Superior temporal gyrus (tissue), 1 donor: ENCODE data around the gene BRD9.
"Not testable (repeated sequence)": the region's sequence is repeated elsewhere in the genome, so short reads cannot be mapped to it uniquely, and the experiment has no call there.

Experiments used
- DNase-seq: peaks from one replicate; pipeline ENCODE4 v3.0.0-alpha.2; 2016; ENCODE audit errors: extremely low spot score

Gene BRD9

GRCh38 chr5:858726-859125, 33.9 kb downstream of the BRD9 start:
- DNase-seq: no peak

DNA sequence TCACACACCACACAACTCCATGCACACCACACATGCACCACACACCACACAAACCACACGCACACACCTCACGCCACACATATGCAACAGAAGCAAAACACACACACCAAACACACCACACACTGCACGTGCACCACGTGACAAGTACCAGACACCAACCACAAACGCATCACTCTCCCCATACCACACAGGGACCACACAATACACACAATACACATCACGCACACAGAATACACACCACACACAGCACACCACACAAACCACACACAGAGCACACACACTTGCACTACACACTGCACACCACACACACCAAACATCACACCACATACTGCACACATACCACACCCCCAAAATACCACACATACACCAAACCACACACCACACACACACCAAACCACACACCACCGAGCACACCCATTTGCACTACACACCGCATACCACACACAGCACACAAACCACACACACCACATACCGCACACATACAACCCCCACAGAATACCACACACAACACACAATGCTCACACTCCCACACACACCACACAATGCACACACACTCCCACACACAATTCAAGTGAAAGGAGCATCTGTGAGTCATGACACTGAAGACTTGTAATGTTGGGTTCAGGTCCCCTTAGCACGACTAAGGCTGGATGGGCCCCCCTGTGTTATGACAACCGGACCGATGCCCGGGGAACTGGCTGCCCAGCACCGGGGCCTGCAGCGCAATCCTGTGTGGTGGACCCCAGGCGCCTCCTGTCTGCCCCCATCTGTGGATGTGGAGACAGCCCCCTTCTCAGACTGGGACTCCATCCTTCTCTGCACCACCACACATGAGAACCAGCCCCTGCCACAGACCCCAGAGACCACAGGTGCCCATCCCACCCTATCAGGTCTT, 35.8 kb downstream of the BRD9 start:
- DNase-seq: no peak

DNA sequence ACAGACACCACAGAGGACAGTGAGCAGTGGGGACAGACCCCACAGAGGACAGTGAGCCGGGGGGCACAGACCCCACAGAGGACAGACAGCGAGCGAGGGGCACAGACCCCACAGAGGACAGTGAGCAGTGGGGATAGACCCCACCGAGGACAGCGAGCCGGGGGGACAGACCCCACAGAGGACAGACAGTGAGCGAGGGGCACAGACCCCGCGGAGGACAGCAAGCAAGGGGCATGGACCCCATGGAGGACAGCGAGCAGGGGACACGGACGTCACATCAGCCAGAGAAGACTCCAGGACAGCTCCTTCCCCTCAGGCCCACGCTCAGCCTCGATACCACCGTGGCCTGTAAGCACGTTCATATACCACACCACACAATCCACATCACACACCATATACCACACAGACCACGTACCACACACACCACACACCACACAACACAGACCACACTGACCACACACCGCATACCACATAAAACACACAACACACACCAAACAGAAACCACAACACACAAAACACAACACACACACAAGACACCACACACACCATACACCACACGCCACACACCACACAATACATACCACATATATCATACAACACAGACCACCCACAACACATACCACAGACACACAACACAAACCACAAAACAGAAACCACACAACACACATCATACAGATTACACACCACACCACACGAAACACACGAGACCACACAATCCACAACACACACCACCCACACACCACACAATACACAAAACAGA, 36.6 kb downstream of the BRD9 start:
- DNase-seq: no peak

DNA sequence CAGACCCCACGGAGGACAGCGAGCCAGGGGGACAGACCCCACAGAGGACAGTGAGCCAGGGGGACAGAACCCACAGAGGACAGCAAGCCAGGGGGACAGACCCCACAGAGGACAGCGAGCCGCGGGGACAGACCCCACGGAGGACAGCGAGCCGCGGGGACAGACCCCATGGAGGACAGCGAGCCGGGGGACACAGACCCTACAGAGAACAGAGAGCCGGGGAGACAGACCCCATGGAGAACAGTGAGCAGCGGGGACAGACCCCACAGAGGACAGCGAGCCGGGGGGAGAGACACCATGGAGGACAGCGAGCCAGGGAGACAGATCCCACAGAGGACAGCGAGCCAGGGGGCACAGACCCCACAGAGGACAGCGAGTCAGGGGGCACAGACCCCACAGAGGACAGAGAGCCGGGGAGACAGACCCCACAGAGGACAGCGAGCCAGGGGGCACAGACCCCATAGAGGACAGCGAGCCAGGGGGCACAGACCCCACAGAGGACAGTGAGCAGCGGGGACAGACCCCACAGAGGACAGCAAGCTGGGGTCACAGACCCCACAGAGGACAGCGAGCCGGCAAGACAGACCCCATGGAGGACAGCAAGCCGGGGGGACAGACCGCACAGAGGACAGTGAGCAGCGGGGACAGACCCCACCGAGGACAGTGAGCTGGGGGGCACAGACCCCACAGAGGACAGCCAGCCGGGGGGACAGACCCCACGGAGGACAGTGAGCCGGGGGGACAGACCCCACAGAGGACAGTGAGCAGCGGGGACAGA, 37.4 kb downstream of the BRD9 start:
- no peak for DNase-seq

DNA sequence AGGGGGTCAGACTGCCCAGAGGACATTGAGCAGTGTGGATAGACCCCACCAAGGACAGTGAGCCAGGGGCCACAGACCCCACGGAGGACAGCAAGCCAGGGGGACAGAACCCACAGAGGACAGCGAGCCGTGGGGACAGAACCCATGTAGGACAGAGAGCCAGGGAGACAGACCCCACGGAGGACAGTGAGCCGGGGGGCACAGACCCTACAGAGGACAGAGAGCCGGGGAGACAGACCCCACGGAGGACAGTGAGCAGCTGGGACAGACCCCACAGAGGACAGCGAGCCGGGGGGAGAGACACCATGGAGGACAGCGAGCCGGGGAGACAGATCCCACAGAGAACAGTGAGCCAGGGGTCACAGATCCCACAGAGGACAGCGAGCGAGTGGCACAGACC, 38.4 kb downstream of the BRD9 start:
- DNase-seq: no peak

DNA sequence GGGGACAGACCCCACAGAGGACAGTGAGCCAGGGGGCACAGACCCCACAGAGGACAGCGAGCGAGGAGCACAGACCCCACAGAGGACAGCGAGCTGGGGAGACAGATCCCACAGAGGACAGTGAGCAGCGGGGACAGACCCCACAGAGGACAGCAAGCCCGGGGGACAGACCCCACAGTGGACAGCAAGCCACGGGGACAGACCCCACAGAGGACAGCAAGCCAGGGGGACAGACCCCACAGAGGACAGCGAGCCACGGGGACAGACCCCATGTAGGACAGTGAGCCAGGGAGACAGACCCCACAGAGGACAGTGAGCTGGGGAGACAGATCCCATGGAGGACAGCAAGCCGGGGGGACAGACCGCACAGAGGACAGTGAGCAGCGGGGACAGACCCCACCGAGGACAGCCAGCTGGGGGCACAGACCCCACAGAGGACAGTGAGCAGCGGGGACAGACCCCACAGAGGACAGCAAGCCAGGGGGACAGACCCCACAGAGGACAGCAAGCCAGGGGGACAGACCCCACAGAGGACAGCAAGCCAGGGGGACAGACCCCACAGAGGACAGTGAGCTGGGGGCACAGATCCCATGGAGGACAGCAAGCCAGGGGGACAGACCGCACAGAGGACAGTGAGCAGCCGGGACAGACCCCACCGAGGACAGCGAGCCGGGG, 39.0 kb downstream of the BRD9 start:
- not testable (repeated sequence) for DNase-seq

DNA sequence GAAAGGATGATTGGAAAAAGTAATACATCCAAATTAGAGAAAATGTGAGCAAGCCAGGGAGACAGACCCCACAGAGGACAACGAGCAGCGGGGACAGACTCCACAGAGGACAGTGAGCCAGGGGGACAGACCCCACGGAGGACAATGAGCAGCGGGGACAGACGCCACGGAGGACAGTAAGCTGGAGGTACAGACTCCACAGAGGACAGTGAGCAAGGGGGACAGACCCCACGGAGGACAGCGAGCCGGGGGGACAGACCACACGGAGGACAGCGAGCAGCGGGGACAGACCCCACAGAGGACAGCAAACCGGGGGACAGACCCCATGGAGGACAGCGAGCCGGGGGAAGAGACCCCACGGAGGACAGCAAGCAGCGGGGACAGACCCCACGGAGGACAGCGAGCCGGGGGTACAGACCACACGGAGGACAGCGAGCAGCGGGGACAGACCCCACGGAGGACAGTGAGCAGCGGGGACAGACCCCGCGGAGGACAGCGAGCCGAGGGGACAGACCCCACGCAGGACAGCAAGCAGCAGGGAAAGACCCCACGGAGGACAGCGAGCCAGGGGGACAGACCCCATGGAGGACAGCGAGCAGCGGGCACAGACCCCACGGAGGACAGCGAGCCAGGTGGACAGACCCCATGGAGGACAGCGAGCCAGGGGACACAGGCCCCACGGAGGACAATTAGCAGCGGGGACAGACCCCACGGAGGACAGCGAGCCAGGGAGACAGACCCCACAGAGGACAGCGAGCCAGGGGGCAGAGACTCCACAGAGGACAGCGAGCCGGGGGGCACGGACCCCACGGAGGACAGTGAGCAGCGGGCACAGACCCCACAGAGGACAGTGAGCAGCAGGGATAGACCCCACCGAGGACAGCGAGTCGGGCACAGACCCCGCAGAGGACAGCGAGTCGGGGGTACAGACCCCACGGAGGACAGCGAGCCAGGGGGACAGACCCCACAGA, 39.9 kb downstream of the BRD9 start:
- DNase-seq: no peak

DNA sequence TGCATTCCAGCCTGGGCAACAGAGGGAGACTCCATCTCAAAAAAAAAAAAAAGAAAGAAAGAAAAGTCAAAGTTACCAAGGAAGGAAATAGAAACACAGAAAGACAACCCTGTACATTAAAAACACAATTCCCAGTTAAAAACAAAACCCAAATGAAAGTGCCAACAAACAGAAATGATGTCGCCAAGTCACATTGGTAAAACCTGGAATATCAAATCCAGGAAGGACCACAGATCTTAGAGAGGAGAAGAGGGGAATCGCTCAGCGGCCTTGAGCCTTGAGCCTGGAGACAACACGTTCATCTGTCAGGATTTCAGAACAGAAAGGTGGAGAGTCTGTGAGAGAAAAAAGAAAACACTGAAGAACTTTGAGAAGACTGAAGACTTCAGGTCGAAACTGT, 40.6 kb downstream of the BRD9 start:
- DNase-seq: no peak

DNA sequence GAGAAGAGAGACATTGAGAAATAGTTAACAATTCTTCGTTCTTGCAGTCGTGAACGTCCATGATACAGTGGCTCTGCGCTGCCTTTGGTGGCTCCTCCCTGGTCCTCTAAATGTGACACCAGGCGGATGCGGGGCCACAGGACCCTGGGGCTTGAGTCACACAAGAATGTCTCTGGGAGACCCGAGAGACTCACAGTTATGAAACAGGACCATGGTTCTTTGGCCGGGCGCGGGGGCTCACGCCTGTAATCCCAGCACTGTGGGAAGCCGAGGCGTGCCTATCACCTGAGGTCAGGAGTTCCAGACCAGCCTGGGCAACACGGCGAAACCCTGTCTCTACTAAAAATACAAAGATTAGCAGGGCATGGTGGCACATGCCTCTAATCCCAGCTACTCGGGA, 41.0 kb downstream of the BRD9 start:
- DNase-seq: no peak

- DNase-seq: no peak
Observed at GRCh38 chr5:851076-851475, 41.5 kb downstream of the BRD9 start.

DNA sequence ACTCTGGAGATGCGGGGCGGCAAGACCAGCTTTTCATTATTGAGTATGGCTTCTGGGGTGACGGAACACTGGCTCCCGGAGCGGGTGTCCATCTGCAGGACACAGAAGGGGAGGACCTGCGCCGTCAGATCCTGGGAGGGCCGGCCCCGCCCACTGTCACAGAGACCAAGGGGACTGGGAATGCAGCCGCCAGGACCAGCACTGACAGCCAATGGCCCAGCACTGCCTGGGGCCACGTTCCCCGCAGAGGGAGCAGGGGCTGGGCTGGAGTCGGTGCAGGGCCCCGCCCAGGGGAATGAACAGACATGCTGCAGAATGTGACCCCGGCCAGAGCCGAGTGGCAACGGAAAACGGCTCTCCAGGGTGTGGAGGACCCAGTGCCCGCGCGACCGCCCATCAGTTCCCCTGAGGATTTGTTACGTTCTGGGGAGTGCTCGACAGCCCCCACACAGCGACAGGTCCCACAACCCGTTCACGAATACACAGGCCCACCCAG, 42.0 kb downstream of the BRD9 start, which contains the start of gene ZDHHC11:
TSS of gene ZDHHC11 (minus strand) at position 476 of the 496 bp plus-strand sequence. CDS start at position 92, 384 bp downstream.
- DNase-seq: peak; percentile 44

GRCh38 chr5:849651-850301, 42.8 kb downstream of the BRD9 start:
- no peak for DNase-seq

DNA sequence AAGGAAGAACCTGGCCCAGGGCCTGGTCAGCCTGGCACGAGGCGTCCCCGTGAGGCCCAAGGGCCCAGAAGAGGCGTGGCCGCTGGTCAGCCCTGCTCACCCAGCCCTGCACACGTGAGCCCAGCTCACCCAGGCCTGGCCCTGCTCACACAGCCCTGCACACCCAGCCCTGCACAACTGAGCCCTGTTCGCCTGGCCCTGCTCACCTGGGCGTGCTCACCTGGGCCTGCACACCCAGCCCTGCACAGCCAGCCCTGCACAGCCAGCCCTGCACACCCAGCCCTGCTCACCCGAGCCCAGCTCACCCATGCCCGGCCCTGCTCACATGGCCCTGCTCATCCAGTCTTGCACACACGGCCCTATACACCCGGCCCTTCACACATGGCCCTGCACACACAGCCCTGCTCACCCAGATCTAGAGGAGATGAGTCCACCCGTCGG, 43.9 kb downstream of the BRD9 start:
- DNase-seq: no peak

DNA sequence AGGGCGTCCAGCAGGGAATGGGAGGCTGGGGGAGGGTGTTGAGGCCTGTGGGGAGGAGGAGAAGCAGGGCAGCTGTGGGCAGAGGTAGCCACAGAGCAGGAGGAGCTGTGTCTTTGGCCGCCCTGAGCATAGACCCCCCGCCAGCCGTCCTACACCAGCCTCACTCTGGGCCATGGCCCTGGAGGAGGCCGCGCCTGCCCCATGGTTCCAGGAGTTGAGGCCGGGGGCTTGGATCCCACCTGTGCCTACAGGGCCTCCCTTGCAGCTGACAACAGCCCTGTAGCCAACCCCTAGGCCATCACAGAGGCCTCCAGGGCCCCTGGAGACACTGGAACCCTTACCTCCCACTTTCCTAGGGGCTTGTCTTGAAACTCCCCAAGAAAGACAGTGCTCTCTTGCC, 44.9 kb downstream of the BRD9 start:
- DNase-seq: not testable (repeated sequence)

GRCh38 chr5:847212-847611, 45.4 kb downstream of the BRD9 start:
- not testable (repeated sequence) for DNase-seq

- not testable (repeated sequence) for DNase-seq
Observed at GRCh38 chr5:846602-847091, 46.0 kb downstream of the BRD9 start.

- not testable (repeated sequence) for DNase-seq
Observed at GRCh38 chr5:845676-846601, 46.7 kb downstream of the BRD9 start.

DNA sequence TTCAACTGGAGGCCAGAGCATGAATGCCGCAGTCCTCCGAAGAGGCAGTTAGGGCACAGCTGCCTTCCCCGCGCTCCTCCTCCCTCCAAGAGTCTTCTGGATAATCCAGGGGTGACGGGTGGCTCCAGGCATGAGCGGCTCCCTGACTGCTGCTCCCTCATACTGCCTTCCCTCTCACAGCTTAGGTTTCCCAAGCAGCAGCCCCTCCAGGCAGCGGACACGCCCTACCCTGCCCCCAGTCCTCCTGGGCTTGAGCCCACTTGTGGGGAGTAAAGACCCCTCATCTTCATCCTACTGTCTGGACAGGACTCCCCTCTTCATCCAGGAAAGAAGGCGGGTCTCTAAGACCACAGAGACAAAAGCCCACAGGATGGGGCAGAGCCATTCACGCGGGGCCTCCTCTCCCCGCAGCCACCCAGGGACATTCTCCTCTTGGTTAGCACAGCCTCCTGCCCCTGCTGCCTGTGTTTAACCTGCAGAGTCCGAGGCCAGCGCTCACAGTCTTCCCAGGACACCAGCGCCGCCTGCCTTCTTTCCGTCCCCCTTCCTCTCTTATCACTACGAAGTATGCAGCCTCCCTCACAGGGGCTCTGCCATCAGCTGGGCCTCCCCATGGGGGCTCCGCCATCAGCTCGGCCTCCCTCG, 47.4 kb downstream of the BRD9 start:
- DNase-seq: not testable (repeated sequence)
